Ovary (tissue), 9 donors: ENCODE measurements around the gene GTF2IRD1. TPM values are rescaled to one million over a fixed set of nuclear protein-coding genes. Genes with fewer than 3 reads are reported as not detected.
"Not testable (repeated sequence)": the region's sequence is repeated elsewhere in the genome, so short reads cannot be mapped to it uniquely, and the experiment has no call there.

Experiments
- DNase-seq, 5 donors: peaks; one replicate each; pipeline ENCODE4 v3.0.0-alpha.2; 2019 to 2020
- H3K27ac ChIP-seq, 2 donors: fragments of 200-600 bp; one replicate each; pipeline versions ENCODE4 v1.5.1 to v1.8.0; 2019 to 2022
- H3K27me3 ChIP-seq: fragments of 200-600 bp; one replicate; pipeline ENCODE4 v1.8.0; 2022
- H3K36me3 ChIP-seq: fragments of 200-600 bp; sonication (generic); one replicate; pipeline ENCODE4 v1.5.1; 2019
- H3K4me1 ChIP-seq: one replicate; pipeline ENCODE4 v1.8.1; 2013; ENCODE audit warnings: mild to moderate bottlenecking, moderate library complexity; ENCODE audit not compliant: insufficient read depth
- H3K4me3 ChIP-seq: fragments of 200-600 bp; sonication (generic); one replicate; pipeline ENCODE4 v1.5.1; 2017
- H3K9me3 ChIP-seq, 2 donors: fragments of 200-600 bp in 1 of 2; sonication (generic) in 1 of 2; one replicate each; pipeline versions ENCODE4 v1.5.1 to v1.8.1; 2013 to 2019; ENCODE audit warnings: mild to moderate bottlenecking in 1 of 2, moderate library complexity in 1 of 2
- EP300 ChIP-seq: sonication (generic); formaldehyde crosslinking; IDR thresholded peaks from one replicate; pipeline ENCODE4 v1.6.1; 2017; ENCODE audit warnings: antibody characterized with exemption
- POLR2A ChIP-seq: fragments of 450-650 bp; IDR thresholded peaks from one replicate; pipeline ENCODE4 v1.6.1; 2017; ENCODE audit warnings: antibody characterized with exemption, mild to moderate bottlenecking, moderate library complexity
- WGBS, 3 donors: extraction: QIAGEN DNeasy Blood & Tissue Kit in 1 of 3; methylation state at CpG; one replicate each; pipeline versions ENCODE4 v1.1.5 to v1.1.7; 2013 to 2017; 5-methylcytosine and 5-hydroxymethylcytosine counted together
- intact Hi-C, 4 donors: fragments of 100-400 bp; cut with DNase I; formaldehyde crosslinking; loops; one replicate each; pipeline versions ENCODE4 v1.11.0 to v1.15.1; 2022 to 2023
- polyA plus RNA-seq, 2 donors: library from polyadenylated mRNA; stranded (reverse); fragments of 200-250 nt in 1 of 2; fragments of 350-450 nt in 1 of 2; fragmentation: Illumina TruSeq in 1 of 2; extraction: RNeasy Lipid Tissue Mini Kit (QIAGEN cat#74804) in 1 of 2; gene quantifications; one replicate each; pipeline ENCODE4 v1.2.3, GENCODE V29; 2013 to 2014
- total RNA-seq, 7 donors: library from RNA; depleted of rRNA in 2 of 7; stranded (reverse); fragments of >200 nt in 2 of 7; fragmentation: NEBNext Ultra II Directional in 3 of 7; extraction: Animal tissue kit (Norgen Biotek cat#: 25700) in 3 of 7; gene quantifications; one replicate each; pipeline versions ENCODE4 v1.1.0 to v1.2.4, GENCODE V29; 2016 to 2023
- TF ChIP-seq, protein P1 (sequence below), 3 donors: fragments of 450-650 bp in 2 of 3; fragments of 200-600 bp in 1 of 3; IDR thresholded peaks; one replicate each; pipeline versions ENCODE4 v1.5.1 to v1.8.0; 2016 to 2022; ENCODE audit warnings: antibody characterized with exemption in 3 of 3, mild to moderate bottlenecking in 1 of 3
- donor health status: DM: no; HTN: no; CAD: no; lungs with moderate emphysema.
- donor health status: DM: no; HTN: no; CAD: no.
- donor health status: Bipolar disorder and iron deficiency.
- donor health status: DM: yes; HTN: yes; CAD: no.
- donor health status: DM: no; HTN: no; CAD: no.
- donor health status: DM: yes; HTN: yes; CAD: no.

GTF2IRD1 gene
- total and polyA plus RNA-seq, 9 donors: 12.0 to 39.0 (median 28.0) TPM

DNA sequence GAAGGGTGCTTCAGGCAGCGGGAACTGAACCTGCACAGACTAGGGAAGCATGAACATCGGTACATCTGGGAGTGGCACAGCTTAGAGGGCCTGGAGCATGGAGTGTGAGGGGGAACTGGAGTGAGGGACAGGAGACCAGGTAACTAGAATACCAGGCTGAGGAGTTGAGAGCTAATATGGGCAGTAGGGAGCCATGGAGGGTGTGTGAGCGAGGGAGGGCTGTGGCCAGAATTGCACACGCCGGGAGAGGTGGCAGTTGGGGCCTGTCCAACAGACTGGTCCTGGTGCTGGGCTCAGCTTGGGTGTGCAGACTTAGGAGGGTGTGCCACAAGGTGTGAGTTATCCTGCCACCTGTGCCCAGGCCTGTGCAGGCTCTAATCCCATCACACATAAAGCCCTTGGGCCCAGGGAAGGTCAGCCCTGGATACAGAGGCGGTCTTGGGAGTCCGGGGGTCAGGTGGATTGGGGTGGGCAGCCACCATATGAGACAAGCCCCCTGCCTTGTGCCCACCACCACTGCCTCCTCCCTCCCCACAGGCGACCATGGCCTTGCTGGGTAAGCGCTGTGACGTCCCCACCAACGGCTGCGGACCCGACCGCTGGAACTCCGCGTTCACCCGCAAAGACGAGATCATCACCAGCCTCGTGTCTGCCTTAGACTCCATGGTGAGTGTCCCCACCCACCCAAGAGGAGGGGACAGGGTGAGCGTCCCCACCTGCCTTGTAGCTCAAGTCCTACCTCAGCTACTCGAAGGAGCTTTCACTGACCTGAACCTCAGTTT lies 54.0 kb downstream of the GTF2IRD1 start:
- Histone ChIP-seq H3K9me3 (no peaks in the 10 kb centered on the region), H3K27me3 (no peaks in the 10 kb centered on the region), H3K4me3 (no peak overlapping the region), H3K27ac (no peak overlapping the region), H3K4me1 (no peaks in the 10 kb centered on the region), H3K36me3 (no peaks in the 10 kb centered on the region)
- WGBS, 3 donors: 91 to 94% (median 94%) methylated on average over 21 of the region's 21 CpGs
- no peak for DNase-seq
- intact Hi-C loops: no loop called here
- no peak for TF ChIP-seq EP300
- TF ChIP-seq POLR2A: no peak
- TF ChIP-seq, protein P1, sequence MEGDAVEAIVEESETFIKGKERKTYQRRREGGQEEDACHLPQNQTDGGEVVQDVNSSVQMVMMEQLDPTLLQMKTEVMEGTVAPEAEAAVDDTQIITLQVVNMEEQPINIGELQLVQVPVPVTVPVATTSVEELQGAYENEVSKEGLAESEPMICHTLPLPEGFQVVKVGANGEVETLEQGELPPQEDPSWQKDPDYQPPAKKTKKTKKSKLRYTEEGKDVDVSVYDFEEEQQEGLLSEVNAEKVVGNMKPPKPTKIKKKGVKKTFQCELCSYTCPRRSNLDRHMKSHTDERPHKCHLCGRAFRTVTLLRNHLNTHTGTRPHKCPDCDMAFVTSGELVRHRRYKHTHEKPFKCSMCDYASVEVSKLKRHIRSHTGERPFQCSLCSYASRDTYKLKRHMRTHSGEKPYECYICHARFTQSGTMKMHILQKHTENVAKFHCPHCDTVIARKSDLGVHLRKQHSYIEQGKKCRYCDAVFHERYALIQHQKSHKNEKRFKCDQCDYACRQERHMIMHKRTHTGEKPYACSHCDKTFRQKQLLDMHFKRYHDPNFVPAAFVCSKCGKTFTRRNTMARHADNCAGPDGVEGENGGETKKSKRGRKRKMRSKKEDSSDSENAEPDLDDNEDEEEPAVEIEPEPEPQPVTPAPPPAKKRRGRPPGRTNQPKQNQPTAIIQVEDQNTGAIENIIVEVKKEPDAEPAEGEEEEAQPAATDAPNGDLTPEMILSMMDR (IDR thresholded peaks at IDR 0.05): no peak

DNA sequence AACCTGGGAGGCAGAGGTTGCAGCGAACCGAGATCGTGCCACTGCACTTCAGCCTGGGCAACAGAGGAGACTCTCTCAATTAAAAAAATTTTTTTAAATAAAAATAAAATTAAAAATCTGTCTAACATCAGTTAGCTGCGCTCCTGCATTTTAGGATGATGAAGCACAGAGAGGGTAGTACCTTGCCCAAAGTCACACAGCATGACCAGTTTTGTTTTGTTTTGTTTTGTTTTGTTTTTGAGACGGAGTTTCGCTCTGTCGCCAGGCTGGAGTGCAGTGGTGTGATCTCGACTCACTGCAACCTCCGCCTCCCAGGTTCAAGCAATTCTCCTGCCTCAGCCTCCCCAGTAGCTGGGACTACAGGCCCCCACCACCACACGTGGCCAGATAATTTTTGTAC lies 55.7 kb downstream of the GTF2IRD1 start:
- 90 to 94% (median 93%) methylated on average over 10 of the region's 10 CpGs for WGBS, 3 donors
- H3K27me3 ChIP-seq, H3K27ac ChIP-seq, H3K4me3 ChIP-seq, H3K4me1 ChIP-seq, intact Hi-C loops, H3K9me3 ChIP-seq, H3K36me3 ChIP-seq, DNase-seq: not testable (repeated sequence)

DNA sequence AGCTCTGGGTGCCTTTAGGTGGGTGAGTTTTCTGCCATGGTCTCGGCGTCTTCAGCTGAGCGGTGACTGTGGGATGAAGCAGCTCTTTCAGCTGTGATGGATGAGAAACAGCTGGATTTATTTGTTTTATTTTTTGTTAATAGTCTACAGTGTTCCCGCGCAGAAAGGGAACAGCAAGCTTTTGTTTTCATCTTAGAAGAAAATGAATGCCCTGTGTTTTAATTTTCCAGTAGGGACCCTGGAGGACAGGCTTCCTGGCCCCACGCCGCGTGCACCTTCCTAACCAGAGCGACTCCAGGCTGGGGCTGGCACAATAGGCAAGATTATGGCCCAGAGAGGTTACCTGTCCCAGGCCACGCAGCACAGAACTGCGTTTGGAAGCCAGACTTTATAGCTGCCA lies 57.6 kb downstream of the GTF2IRD1 start:
- no peak overlapping the region for H3K4me3 ChIP-seq
- 52 to 73% (median 69%) methylated on average over 11 of the region's 11 CpGs for WGBS, 3 donors
- H3K27me3 ChIP-seq: no peaks in the 10 kb centered on the region
- H3K36me3 ChIP-seq: no peaks in the 10 kb centered on the region
- TF ChIP-seq POLR2A (no peak), EP300 (no peak)
- TF ChIP-seq, protein P1 (IDR thresholded peaks at IDR 0.05): no peak
- no peaks in the 10 kb centered on the region for H3K4me1 ChIP-seq
- intact Hi-C loops: no loop called here
- no peak overlapping the region for H3K27ac ChIP-seq
- no peaks in the 10 kb centered on the region for H3K9me3 ChIP-seq
- no peak for DNase-seq

DNA sequence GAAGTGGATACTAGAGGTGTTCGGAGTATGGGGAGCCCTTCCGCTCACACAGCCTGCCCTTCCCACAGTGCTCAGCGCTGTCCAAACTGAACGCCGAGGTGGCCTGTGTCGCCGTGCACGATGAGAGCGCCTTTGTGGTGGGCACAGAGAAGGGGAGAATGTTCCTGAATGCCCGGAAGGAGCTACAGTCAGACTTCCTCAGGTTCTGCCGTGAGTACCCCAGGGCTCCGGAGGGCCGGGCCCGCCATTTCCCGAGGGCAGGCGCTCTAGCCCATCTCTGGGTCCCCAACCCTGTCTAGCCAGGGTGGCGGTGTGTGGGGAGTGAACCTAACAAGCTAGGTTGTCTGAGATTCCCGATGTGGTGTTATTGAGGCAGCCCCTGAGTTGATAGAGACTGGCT lies 59.1 kb downstream of the GTF2IRD1 start:
- no peak overlapping the region for H3K27ac ChIP-seq
- WGBS, 3 donors: 85 to 94% (median 91%) methylated on average over 14 to 18 of the region's 18 CpGs
- DNase-seq: no peak
- no peaks in the 10 kb centered on the region for H3K27me3 ChIP-seq
- TF ChIP-seq EP300 (no peak), POLR2A (no peak)
- TF ChIP-seq, protein P1 (IDR thresholded peaks at IDR 0.05): no peak
- intact Hi-C loops: no loop called here
- H3K4me1 ChIP-seq: no peaks in the 10 kb centered on the region
- H3K36me3 ChIP-seq: no peaks in the 10 kb centered on the region
- H3K4me3 ChIP-seq: no peak overlapping the region
- H3K9me3 ChIP-seq: no peaks in the 10 kb centered on the region

DNA sequence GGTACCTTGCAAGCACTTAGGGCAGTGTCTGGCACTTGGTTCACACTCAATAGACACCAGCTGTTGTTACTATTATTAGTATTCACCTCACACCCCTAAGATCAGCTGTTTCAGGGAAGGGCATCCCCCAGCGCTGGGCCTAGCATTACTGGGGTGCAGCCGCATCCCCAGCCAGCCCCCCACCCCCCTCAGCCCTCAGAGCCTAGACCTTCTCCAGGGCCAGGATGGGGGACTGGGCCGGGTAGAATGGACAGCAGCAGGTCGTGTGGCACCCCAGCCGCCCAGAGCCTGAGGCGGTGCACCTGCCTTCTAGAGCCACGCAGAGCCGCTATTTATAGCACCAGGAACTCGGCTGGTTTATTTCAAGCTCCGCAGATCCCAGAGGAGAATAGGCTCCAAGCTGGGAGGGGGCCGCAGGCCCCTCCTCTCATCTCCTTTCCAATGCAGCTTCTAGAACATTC lies 60.5 kb downstream of the GTF2IRD1 start:
- Histone ChIP-seq H3K27ac (no peak overlapping the region), H3K9me3 (no peaks in the 10 kb centered on the region), H3K4me3 (no peak overlapping the region), H3K27me3 (no peaks in the 10 kb centered on the region), H3K4me1 (no peaks in the 10 kb centered on the region), H3K36me3 (no peaks in the 10 kb centered on the region)
- DNase-seq: no peak
- TF ChIP-seq POLR2A: no peak
- 74 to 77% (median 76%) methylated on average over 10 to 11 of the region's 11 CpGs for WGBS, 3 donors
- intact Hi-C loops: no loop called here
